ENCODE measurements around the gene KLC4.

DNA sequence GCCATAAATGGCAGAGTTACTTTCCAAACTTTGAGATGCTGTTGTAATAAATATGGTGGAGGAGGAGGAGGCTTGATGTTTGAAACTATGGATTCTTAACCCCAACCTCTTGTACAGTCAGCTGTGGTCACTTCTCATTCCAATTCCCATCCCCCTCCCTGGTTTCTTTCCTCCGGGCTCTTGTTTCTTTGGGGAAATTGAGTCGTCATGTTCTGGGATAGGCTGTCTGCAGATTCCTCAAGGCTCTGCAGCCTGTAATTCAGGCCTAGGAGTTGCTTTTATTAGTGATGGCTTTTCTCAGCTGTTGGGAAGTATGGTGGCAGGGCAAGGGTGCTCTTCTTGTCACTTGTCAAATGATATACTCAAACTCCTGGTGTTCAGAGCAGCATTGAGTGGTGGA, 19.3 kb downstream of the KLC4 start:
- TF ChIP-seq, protein P1, sequence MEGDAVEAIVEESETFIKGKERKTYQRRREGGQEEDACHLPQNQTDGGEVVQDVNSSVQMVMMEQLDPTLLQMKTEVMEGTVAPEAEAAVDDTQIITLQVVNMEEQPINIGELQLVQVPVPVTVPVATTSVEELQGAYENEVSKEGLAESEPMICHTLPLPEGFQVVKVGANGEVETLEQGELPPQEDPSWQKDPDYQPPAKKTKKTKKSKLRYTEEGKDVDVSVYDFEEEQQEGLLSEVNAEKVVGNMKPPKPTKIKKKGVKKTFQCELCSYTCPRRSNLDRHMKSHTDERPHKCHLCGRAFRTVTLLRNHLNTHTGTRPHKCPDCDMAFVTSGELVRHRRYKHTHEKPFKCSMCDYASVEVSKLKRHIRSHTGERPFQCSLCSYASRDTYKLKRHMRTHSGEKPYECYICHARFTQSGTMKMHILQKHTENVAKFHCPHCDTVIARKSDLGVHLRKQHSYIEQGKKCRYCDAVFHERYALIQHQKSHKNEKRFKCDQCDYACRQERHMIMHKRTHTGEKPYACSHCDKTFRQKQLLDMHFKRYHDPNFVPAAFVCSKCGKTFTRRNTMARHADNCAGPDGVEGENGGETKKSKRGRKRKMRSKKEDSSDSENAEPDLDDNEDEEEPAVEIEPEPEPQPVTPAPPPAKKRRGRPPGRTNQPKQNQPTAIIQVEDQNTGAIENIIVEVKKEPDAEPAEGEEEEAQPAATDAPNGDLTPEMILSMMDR (IDR thresholded peaks at IDR 0.05) = no peak
- TF ChIP-seq EP300 (IDR thresholded peaks at IDR 0.05) = no peak
- no peak for TF ChIP-seq POLR2AphosphoS5 (IDR thresholded peaks at IDR 0.05)
- no peak for TF ChIP-seq POLR2A (IDR thresholded peaks at IDR 0.05)
